Muscle of leg (tissue), 11 donors: ENCODE data around the gene SLC22A23. TPM values are rescaled to one million over a fixed set of nuclear protein-coding genes. Genes with fewer than 3 reads are reported as not detected.

Source experiments
- DNase-seq: peaks from one replicate; pipeline ENCODE4 v3.0.0; 2013
- H3K27ac ChIP-seq: one replicate; pipeline ENCODE4 v1.5.1; 2013; ENCODE audit warnings: mild to moderate bottlenecking, low read length, control low read depth
- H3K27me3 ChIP-seq: one replicate; pipeline ENCODE4 v1.6.1; 2013; ENCODE audit warnings: low read length; ENCODE audit not compliant: control insufficient read depth, insufficient read depth
- H3K36me3 ChIP-seq: one replicate; pipeline ENCODE4 v1.6.1; 2013; ENCODE audit warnings: low read length; ENCODE audit not compliant: control insufficient read depth, insufficient read depth
- H3K4me1 ChIP-seq: one replicate; pipeline ENCODE4 v1.6.1; 2013; ENCODE audit warnings: low read length; ENCODE audit not compliant: control insufficient read depth, insufficient read depth
- H3K4me3 ChIP-seq: one replicate; pipeline ENCODE4 v1.5.1; 2013; ENCODE audit warnings: low read length, control low read depth
- H3K9me3 ChIP-seq: replicated peaks from 2 replicates; pipeline ENCODE4 v1.6.1; 2013; ENCODE audit warnings: low read depth, low read length; ENCODE audit not compliant: control insufficient read depth
- WGBS: methylation state at CpG from one replicate; pipeline ENCODE4 v1.1.5; 2013; ENCODE audit warnings: missing lambda C conversion rate; ENCODE audit not compliant: insufficient coverage; 5-methylcytosine and 5-hydroxymethylcytosine counted together
- polyA plus RNA-seq, 8 donors: library from polyadenylated mRNA; unstranded; fragments of 120-200 nt; gene quantifications; one replicate each; pipeline versions ENCODE4 v1.2.1 to v1.2.3, GENCODE V29; 2013; ENCODE audit warnings: inconsistent platforms in 1 of 8, low replicate concordance in 1 of 8; ENCODE audit not compliant: insufficient read length in 8 of 8, insufficient read depth in 1 of 8
- total RNA-seq: library from RNA; stranded (reverse); fragments of 120-200 nt; gene quantifications from one replicate; pipeline ENCODE4 v1.2.4, GENCODE V29; 2013

SLC22A23 gene
- total and polyA plus RNA-seq, 9 donors = 1.1 to 6.2 (median 2.7) TPM

DNA sequence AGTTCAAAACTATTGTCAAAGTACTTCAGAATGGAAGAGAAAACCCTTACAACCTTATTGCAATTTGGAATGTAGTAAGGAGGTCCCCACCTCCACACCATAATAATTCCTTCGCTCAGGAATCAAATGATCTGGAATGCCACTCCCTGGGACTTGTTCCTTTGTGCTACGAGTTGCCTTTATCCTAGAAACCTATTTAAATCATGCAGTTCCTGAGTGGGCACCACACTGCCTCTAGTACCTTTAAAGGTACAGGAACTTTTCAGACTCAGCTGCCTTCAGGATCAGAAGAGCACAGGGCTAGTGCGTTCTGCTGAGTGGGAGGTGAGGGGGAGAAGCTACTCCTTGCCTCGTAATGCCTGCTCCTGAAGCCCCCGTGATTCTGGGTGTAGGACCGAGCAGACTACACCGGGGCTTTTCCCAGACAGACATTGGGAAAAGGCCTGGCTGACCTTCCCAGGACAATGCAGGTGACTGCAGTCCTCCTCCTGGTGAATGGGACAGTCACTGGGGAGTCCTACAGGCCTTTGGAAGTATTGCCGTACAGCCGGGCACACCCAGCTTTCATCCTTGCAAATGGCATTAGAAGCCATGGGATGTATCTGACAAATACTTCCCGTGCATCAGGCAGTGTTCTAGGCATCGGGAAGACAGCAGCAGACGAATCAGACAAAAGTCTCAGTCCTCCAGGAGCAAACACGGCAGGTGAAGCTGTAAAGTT lies 217.6 kb downstream of the SLC22A23 start:
- H3K4me3 ChIP-seq = no peak overlapping the region
- peaks cover 6% of the 10 kb centered on the region for H3K4me1 ChIP-seq
- H3K27me3 ChIP-seq = peaks cover 11% of the 10 kb centered on the region
- H3K9me3 ChIP-seq = no peaks in the 10 kb centered on the region
- H3K27ac ChIP-seq = no peak overlapping the region
- 57% methylated on average over 12 of the region's 13 CpGs for WGBS
- no peaks in the 10 kb centered on the region for H3K36me3 ChIP-seq
- DNase-seq = no peak

DNA sequence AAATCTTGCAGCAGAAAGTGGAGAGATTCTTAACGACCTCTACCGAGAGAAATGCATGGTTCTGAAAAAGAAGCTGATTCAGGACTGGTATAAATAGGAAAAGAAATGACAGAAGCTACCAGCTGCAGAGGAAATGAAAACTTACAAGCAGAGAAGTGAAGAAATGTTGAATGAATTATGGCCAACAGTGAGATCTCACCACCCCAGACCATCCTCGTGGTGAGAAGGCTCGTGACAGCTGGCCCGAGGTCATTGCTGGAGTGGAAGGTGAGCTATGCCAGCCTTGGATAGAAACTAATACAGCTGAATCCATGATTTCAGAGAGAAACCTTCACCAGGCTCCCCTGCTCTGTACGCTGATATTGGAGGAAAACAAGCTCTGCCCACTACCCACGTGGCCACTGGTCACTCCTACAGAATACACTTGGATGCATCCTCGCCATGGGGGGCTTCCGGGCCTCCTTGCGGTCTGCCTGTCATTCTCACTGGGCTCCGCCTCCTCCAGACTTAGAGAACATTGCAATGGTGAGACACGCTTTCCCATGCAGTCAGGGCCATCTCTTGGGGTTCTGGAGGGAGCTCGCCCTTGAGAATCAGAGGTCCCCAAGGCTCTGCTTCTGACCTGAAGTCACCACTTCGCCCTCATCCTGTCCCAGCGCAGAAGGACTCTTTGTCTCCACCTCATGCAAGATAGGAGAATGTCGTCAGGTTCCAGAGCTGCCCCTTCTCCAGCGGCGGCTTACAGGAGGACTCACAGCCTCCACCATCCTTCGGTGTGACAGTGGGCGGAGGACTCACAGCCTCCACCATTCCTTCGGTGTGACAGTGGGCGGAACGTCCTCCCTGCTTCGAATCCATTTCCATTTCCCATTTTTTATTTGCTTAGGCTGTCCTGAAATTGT lies 218.8 kb downstream of the SLC22A23 start:
- Histone ChIP-seq H3K9me3 (no peaks in the 10 kb centered on the region), H3K36me3 (no peaks in the 10 kb centered on the region), H3K4me1 (peaks cover 6% of the 10 kb centered on the region), H3K27me3 (peaks cover 19% of the 10 kb centered on the region), H3K4me3 (no peak overlapping the region), H3K27ac (peak overlapping the region; percentile 2)
- WGBS = 69% methylated on average over 15 of the region's 24 CpGs
- DNase-seq = peak; percentile 71

DNA sequence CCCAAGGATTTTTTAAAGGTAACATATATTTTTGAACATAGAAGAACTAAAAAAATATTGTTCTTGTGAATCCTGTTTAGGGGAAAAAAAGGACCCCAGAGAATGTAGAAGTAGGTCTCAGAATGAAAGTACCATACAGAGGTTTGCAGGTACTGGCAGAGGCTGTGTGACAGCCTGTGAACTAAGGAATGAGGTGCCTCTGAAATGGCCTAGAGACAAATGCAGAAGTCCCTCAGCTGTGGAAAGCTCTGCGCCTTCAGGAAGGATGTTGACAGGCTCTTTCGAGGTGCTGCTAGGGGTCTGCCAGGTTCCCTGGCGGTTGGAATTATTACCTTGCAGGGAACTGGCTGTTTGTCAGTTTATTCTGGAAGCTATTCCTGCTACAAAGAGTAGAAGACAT lies 220.8 kb downstream of the SLC22A23 start:
- Histone ChIP-seq H3K27ac (no peak overlapping the region), H3K4me1 (peaks cover 19% of the 10 kb centered on the region), H3K4me3 (no peak overlapping the region), H3K27me3 (peaks cover 36% of the 10 kb centered on the region), H3K9me3 (no peaks in the 10 kb centered on the region), H3K36me3 (no peaks in the 10 kb centered on the region)
- DNase-seq = no peak
- 50% methylated on average over 1 of the region's 3 CpGs for whole genome bisulfite sequencing

DNA sequence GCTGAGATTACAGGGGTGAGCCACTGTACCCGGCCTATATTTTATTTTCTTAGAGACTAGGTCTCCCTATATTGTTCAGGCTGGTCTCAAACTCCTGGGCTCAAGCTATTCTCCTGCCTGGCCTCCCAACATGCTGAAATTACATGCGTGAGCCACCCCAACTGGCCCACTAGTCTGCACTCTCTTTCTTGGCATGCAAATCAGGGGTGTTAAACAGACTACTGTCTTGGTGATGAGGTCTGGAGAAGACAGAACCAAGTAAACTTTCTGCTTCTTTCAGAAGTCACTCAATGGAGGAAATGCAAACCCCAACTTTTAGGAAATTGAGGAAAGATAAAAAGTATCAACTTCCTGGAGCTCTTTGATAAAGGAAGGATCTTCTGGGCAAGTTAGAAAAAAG lies 221.4 kb downstream of the SLC22A23 start:
- peaks cover 22% of the 10 kb centered on the region for H3K4me1 ChIP-seq
- H3K4me3 ChIP-seq = no peak overlapping the region
- H3K36me3 ChIP-seq = no peaks in the 10 kb centered on the region
- peaks cover 39% of the 10 kb centered on the region for H3K27me3 ChIP-seq
- DNase-seq = no peak
- 83% methylated on average over 2 of the region's 2 CpGs for WGBS
- no peaks in the 10 kb centered on the region for H3K9me3 ChIP-seq
- no peak overlapping the region for H3K27ac ChIP-seq

DNA sequence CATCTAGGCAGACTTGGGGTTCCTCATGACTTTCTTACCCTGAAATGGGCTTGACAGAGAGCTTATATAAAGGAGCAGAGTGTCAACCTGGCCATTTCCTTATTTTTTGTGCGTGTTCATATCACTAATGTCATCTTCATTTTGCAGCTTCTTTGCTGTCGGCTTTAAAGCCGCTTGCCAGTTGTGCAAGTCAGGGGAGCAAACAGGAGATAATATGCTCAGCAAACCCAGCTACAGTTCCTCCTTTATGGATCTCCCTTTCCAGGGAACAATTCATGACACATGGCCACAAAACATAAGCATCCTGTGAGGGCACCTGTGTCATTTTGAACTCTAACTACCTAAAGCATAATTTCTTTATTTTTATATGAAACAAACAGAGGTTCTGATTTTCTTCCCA lies 222.9 kb downstream of the SLC22A23 start:
- H3K4me1 ChIP-seq = peaks cover 34% of the 10 kb centered on the region
- H3K4me3 ChIP-seq = no peak overlapping the region
- no peaks in the 10 kb centered on the region for H3K36me3 ChIP-seq
- H3K27me3 ChIP-seq = peaks cover 50% of the 10 kb centered on the region
- no peak overlapping the region for H3K27ac ChIP-seq
- WGBS = 67% methylated on average over 3 of the region's 3 CpGs
- no peak for DNase-seq
- H3K9me3 ChIP-seq = no peaks in the 10 kb centered on the region

DNA sequence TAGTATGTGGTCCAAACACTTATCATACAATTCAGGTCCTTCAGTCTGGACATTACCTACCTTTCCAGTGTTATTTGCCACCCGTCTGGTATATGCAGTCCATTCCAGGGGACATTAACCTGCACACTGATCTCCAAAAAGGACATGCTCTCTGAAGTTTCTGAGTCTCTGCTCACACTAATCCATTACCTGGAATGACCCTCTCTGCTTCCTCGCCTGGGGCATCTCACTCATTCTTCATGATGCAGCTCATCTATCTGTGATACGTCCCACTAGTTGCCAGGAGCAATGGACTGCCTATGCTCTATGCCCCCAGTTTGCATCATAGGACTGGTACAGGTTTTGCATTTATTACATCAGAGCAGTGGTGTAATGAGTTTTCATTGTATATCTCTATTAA lies 223.5 kb downstream of the SLC22A23 start:
- peaks cover 39% of the 10 kb centered on the region for H3K4me1 ChIP-seq
- H3K4me3 ChIP-seq = no peak overlapping the region
- DNase-seq = no peak
- peaks cover 52% of the 10 kb centered on the region for H3K27me3 ChIP-seq
- no peaks in the 10 kb centered on the region for H3K36me3 ChIP-seq
- H3K27ac ChIP-seq = no peak overlapping the region
- WGBS = 82% methylated on average over 2 of the region's 3 CpGs
- no peaks in the 10 kb centered on the region for H3K9me3 ChIP-seq

DNA sequence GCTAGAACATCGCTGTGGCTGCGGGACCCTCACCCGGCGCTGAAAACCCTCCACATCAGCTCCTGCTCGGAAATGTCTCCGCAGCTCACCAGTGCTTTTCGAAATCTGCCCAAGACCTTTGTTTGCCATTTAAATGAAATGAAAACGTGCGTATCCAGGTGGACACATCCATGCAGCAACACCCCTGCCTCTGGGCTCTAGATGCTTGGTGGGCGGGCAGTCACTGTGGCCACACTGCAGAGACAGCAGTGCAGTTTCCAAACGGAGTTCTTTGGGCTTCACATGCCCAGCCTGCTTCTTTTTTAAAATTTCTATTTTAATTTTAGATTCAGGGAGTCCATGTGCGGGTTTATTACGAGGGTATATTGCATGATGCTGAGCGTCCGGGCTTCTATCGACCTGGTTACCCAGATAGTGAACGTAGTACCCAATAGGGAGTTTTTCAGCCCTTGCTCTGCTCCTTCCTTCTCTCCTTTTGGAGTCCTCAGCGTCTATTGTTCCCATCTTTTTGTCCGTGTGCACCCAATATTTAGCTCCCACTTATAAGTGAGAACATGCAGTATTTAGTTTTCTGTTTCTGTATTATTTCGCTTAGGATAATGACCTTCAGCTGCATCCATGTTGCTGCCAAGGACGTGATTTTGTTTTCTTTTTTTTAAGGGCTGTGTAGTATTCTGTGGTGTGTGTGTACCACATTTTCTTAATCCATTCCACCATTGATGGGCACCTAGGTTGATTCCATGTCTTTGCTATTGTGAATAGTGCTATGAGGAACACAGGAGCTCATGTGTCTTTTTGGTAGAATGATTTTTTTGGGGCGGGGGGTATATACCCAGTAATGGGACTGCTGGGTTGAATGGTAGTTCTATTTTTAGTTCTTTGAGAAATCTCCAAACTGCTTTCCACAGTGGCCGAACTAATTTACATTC lies 224.6 kb downstream of the SLC22A23 start:
- Histone ChIP-seq H3K9me3 (no peaks in the 10 kb centered on the region), H3K27me3 (peaks cover 61% of the 10 kb centered on the region), H3K4me3 (peak overlapping the region; percentile 56), H3K4me1 (peaks cover 42% of the 10 kb centered on the region), H3K27ac (no peak overlapping the region), H3K36me3 (no peaks in the 10 kb centered on the region)
- DNase-seq = no peak
- 5% methylated on average over 9 of the region's 23 CpGs for WGBS

DNA sequence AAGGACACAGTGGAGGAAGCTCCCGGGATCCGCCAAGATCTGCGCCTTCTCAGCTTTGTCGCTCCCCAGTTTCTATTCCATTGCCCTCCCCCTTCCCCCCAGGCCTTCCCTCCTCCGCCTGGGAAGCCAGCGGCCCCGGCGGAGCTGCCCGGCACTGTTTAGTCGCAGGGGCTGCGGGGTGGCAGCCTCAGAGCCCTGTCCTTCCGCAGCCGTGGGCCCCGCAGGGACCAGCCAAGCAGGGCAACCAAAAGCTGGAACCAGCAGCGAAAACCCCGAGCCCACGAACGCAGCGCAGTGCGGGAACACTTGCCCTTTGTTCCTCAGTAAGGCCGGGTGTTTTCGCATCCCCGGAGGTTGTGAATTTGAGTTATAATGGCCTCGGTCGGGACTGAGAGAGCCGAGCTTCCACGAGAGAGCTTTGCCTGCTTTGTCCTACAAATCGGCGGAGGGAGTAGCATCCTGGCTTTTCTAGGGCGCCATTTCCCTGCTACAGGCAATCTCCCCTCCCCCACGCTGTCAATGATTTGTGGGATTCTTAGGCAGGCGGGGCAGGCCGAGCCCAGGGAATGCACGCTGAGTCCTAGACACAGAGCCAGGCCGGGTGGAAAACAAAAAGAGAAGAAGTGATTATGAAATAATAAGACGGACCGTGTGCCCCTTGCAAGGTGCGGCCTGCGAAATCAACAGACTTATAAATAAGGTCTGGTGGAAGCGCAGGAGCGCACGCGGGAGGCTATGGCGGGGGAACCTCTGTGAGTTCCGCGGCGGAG lies 225.4 kb downstream of the SLC22A23 start:
- Histone ChIP-seq H3K4me3 (peak overlapping the region; percentile 56), H3K9me3 (no peaks in the 10 kb centered on the region), H3K36me3 (no peaks in the 10 kb centered on the region), H3K27me3 (peaks cover 69% of the 10 kb centered on the region), H3K27ac (peak overlapping the region; percentile 79), H3K4me1 (peaks cover 50% of the 10 kb centered on the region)
- WGBS = 2% methylated on average over 41 of the region's 47 CpGs
- DNase-seq = peak; percentile 88

DNA sequence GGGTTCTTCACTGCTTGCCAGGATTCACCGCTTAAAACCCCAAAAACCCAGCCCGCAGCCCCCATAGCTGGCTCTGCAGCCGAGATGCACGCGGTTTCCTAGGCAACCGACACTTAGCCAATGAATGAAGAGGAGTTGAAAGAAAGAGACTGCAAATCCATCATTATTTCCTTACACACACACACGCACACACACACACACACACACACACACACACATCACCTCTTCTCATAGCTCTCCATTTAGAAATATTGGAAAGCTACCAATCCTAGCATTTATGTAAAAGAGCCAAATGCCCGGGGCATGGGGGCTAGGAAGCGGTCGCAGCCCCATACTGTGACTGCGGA lies 226.0 kb downstream of the SLC22A23 start:
- peak overlapping the region; percentile 56 for H3K4me3 ChIP-seq
- peak overlapping the region; percentile 79 for H3K27ac ChIP-seq
- DNase-seq = peak; percentile 78
- peaks cover 73% of the 10 kb centered on the region for H3K27me3 ChIP-seq
- WGBS = 6% methylated on average over 7 of the region's 11 CpGs
- peaks cover 55% of the 10 kb centered on the region for H3K4me1 ChIP-seq
- peaks cover 3% of the 10 kb centered on the region for H3K36me3 ChIP-seq
- H3K9me3 ChIP-seq = no peaks in the 10 kb centered on the region
